Measurements from ENCODE around the gene RNF8. TPM values are rescaled to one million over a fixed set of nuclear protein-coding genes. Genes with fewer than 3 reads are reported as not detected.

The RNF8 gene
- total and polyA plus RNA-seq, 2 donors (not counting 3 experiments of a cell fraction or from before 2014, with no cell fraction given) = 16.6 to 27.3 TPM

DNA sequence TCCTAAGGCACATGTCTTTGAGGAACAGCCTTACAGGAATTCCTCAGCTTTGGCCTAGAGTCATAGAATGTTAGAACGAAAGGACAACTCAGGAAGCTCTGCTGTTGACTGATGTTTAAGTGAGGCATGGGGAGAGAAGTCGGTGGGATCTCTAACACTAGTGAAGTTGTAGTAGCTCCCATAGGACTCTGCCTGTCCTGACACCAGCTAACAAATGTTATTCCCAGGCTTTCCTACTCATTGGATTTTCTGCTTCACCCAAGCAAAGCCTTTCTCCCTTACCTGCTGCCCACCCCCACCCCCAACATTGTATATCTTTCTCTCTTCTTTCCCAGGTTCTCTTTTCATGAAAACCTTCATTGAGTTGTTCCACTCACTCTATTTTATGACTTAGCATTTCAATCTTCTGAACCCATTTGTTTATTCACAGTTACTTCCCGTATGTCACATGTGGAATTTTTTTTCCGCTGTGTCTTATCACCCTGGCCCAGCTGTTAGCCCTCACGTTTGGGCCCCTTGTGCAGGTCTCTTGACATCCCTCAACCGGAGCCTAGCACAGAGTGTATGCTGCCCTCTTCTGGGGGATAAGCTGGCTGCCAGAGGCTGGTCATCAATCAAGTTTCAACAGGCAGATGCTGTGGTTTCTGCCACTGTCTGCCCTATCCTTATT, 39.2 kb upstream of the RNF8 start:
- DNase-seq (ENCODE audit: low read depth, low spot score) (peak; percentile 93), FAIRE-seq (peak; percentile 73)
- intact Hi-C loops (cut with micrococcal nuclease) = loop anchor here (2.0 to 10.0 kb wide), 2 partner anchors 92 to 290 kb away; no protein-coding TSS in a partner anchor

DNA sequence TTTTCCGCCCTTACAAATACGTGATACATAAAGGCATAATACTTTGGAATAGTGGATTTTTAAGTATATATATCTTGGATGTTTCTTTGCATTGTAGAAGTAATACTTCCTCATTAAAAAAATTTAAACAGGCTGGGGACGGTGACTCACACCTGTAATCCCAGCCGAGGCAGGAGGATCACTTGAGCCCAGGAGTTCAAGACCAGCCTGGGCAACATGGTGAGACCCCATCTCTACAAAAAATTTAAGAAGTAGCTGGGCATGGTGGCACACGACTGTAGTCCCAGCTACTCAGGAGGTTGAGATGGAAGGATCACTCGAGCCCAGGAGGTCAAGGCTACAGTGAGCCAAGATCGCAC, 38.6 kb upstream of the RNF8 start:
- ChIA-PET CTCF (interaction anchor here (0.7 to 4.9 kb wide), 17 partner anchors 9 to 378 kb away, joined by 3 to 41 read pairs (median 4); partner anchors contain the start of genes PIM1 and TBC1D22B), POLR2A (interaction anchor here (0.6 kb wide), 1 partner anchor 104 kb away, joined by 6 read pairs; no protein-coding TSS in a partner anchor)
- no peak overlapping the region for H2AFZ ChIP-seq (ENCODE audit: low read depth, low read length)
- dilution Hi-C loops (cut with MboI; ENCODE audit: extremely low pct_ligation_motif_present, low sequenced_read_pairs) (no loop called here), intact Hi-C loops (cut with micrococcal nuclease) (loop anchor here (2.0 to 10.0 kb wide), 2 partner anchors 92 to 290 kb away; no protein-coding TSS in a partner anchor)
- no peak overlapping the region for H3K27ac ChIP-seq (ENCODE audit: insufficient read depth, low read depth, low read length)
- no peaks in the 10 kb centered on the region for H4K20me1 ChIP-seq (replicated peaks; ENCODE audit: control insufficient read depth, extremely low read depth, insufficient read depth, low read length)
- H3K4me2 ChIP-seq (ENCODE audit: insufficient read depth, low read length) = no peak overlapping the region
- no peaks in the 10 kb centered on the region for H3K9me3 ChIP-seq (replicated peaks; ENCODE audit: control insufficient read depth, insufficient read depth, low read length)
- TF ChIP-seq POLR2AphosphoS5 (IDR thresholded peaks at IDR 0.05; ENCODE audit: insufficient read depth, low read depth, low read length) = no peak
- TF ChIP-seq FOS (IDR thresholded peaks at IDR 0.05; ENCODE audit: borderline replicate concordance, insufficient read depth, low read length) = no peak
- TF ChIP-seq POLR2A (IDR thresholded peaks at IDR 0.05; ENCODE audit: low read depth, low read length) = no peak
- TF ChIP-seq, protein P1, sequence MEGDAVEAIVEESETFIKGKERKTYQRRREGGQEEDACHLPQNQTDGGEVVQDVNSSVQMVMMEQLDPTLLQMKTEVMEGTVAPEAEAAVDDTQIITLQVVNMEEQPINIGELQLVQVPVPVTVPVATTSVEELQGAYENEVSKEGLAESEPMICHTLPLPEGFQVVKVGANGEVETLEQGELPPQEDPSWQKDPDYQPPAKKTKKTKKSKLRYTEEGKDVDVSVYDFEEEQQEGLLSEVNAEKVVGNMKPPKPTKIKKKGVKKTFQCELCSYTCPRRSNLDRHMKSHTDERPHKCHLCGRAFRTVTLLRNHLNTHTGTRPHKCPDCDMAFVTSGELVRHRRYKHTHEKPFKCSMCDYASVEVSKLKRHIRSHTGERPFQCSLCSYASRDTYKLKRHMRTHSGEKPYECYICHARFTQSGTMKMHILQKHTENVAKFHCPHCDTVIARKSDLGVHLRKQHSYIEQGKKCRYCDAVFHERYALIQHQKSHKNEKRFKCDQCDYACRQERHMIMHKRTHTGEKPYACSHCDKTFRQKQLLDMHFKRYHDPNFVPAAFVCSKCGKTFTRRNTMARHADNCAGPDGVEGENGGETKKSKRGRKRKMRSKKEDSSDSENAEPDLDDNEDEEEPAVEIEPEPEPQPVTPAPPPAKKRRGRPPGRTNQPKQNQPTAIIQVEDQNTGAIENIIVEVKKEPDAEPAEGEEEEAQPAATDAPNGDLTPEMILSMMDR (IDR thresholded peaks at IDR 0.05; ENCODE audit: extremely low read depth in 1 of 2, insufficient read depth in 1 of 2, low read depth in 1 of 2, low read length in 2 of 2) = no peak
- TF ChIP-seq GATA2 (IDR thresholded peaks at IDR 0.05; ENCODE audit: insufficient read depth, insufficient read length, low read depth, low read length) = no peak
- TF ChIP-seq, protein P2, sequence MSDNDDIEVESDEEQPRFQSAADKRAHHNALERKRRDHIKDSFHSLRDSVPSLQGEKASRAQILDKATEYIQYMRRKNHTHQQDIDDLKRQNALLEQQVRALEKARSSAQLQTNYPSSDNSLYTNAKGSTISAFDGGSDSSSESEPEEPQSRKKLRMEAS (IDR thresholded peaks at IDR 0.05; ENCODE audit: insufficient read depth, insufficient read length) = no peak
- no peak for TF ChIP-seq MYC (IDR thresholded peaks at IDR 0.05; ENCODE audit: low read depth, low read length)
- no peak for TF ChIP-seq EZH2 (IDR thresholded peaks at IDR 0.05; ENCODE audit: borderline replicate concordance, low read depth, low read length, severe bottlenecking)
- TF ChIP-seq JUN (IDR thresholded peaks at IDR 0.05; ENCODE audit: borderline replicate concordance, insufficient read depth, insufficient read length, low read depth) = no peak
- H3K79me2 ChIP-seq (ENCODE audit: control insufficient read depth, insufficient read depth, low read length) = no peaks in the 10 kb centered on the region
- no peak for DNase-seq (ENCODE audit: low read depth, low spot score)
- no peak for FAIRE-seq
- H3K36me3 ChIP-seq (ENCODE audit: control insufficient read depth in 2 of 2, extremely low read depth in 1 of 2, insufficient read depth in 2 of 2, low read length in 2 of 2) = peaks cover 0 to 32% of the 10 kb centered on the region in 2 experiments
- H3K9me1 ChIP-seq (replicated peaks; ENCODE audit: control insufficient read depth, extremely low read depth, insufficient read depth, low read length) = no peaks in the 10 kb centered on the region
- no peaks in the 10 kb centered on the region for H3K4me1 ChIP-seq (ENCODE audit: control insufficient read depth, extremely low read depth, insufficient read depth, low read length)
- H3K27me3 ChIP-seq (ENCODE audit: control insufficient read depth in 2 of 2, insufficient read depth in 2 of 2, low read length in 2 of 2) = no peaks in the 10 kb centered on the region
- no peak overlapping the region for H3K9ac ChIP-seq (replicated peaks; ENCODE audit: extremely low read depth, insufficient read depth, low read length)
- no peak overlapping the region for H3K4me3 ChIP-seq (replicated peaks in 1 of 3; ENCODE audit: insufficient read depth in 1 of 3, low read depth in 1 of 3, low read length in 3 of 3)
- BruUV-seq (replicated peaks) = no TSS peak

More for the DNA sequence above, 39.2 kb upstream of the RNF8 start:
- Histone ChIP-seq H2AFZ (ENCODE audit: low read depth, low read length) (no peak overlapping the region), H3K9me1 (replicated peaks; ENCODE audit: control insufficient read depth, extremely low read depth, insufficient read depth, low read length) (no peaks in the 10 kb centered on the region), H3K79me2 (ENCODE audit: control insufficient read depth, insufficient read depth, low read length) (no peaks in the 10 kb centered on the region), H3K27ac (ENCODE audit: insufficient read depth, low read depth, low read length) (peak overlapping the region; percentile 34), H3K4me2 (ENCODE audit: insufficient read depth, low read length) (no peak overlapping the region), H4K20me1 (replicated peaks; ENCODE audit: control insufficient read depth, extremely low read depth, insufficient read depth, low read length) (no peaks in the 10 kb centered on the region), H3K4me3 (replicated peaks in 1 of 3; ENCODE audit: insufficient read depth in 1 of 3, low read depth in 1 of 3, low read length in 3 of 3) (no peak overlapping the region), H3K9ac (replicated peaks; ENCODE audit: extremely low read depth, insufficient read depth, low read length) (no peak overlapping the region), H3K9me3 (replicated peaks; ENCODE audit: control insufficient read depth, insufficient read depth, low read length) (no peaks in the 10 kb centered on the region), H3K36me3 (ENCODE audit: control insufficient read depth in 2 of 2, extremely low read depth in 1 of 2, insufficient read depth in 2 of 2, low read length in 2 of 2) (peaks cover 0 to 32% of the 10 kb centered on the region in 2 experiments), H3K4me1 (ENCODE audit: control insufficient read depth, extremely low read depth, insufficient read depth, low read length) (no peaks in the 10 kb centered on the region), H3K27me3 (ENCODE audit: control insufficient read depth in 2 of 2, insufficient read depth in 2 of 2, low read length in 2 of 2) (no peaks in the 10 kb centered on the region)
- BruUV-seq (replicated peaks) = no TSS peak
- POLR2A ChIA-PET = interaction anchor here (0.6 kb wide), 1 partner anchor 105 kb away, joined by 6 read pairs; no protein-coding TSS in a partner anchor
- CTCF ChIA-PET = interaction anchor here (0.7 to 4.9 kb wide), 22 partner anchors 9 to 378 kb away, joined by 3 to 41 read pairs (median 3); partner anchors contain the start of genes PIM1 and TBC1D22B
- TF ChIP-seq, protein P1 (IDR thresholded peaks at IDR 0.05; ENCODE audit: extremely low read depth in 1 of 2, insufficient read depth in 1 of 2, low read depth in 1 of 2, low read length in 2 of 2) = peak; percentile 64 to 78
- no peak for TF ChIP-seq POLR2AphosphoS5 (IDR thresholded peaks at IDR 0.05; ENCODE audit: insufficient read depth, low read depth, low read length)
- dilution Hi-C loops (cut with MboI; ENCODE audit: extremely low pct_ligation_motif_present, low sequenced_read_pairs) = no loop called here
